ENCODE measurements around the gene REST.
"Not testable (repeated sequence)": the region's sequence is repeated elsewhere in the genome, so short reads cannot be mapped to it uniquely, and the experiment has no call there.

Gene REST

DNA sequence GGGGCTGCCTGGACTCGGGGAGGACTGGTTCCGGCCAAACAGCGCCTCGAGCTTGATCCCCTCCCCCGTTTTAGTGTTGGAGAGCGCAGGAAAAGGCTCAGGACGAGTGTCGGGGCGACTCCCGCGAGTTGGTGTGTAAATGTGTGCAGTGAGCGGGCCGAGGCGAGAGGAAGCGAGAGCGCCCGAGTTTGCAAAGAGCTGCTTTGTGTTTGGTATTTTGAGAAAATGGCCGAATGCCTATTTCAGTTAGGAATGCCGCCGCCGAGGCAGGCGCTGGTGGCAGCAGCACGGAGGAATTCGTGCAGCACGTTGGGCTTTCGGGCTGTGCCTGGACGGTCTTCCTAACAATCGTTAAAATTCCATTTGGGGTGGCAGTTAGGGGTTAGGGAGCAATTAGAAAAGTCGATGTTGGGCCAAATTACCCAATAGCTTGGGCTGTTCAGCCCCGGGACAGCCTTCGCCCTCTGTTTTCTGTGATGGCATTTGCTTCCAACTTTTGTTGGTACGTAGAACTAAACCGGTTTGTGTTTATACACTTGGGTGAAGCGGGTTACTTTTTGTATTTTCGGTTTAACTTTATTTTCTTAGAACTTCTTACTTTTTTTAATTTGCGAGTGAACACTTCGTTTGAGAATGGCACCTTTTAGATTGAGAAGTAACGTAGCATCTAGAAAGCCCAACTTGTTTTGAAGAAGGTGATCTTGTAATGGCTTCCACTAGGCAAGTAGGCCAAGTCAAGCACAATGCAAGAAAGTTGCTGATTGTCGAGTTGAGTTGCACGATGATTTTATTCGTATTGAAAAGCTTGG is 1.6 kb downstream of the REST start:
- peak; percentile 28 to 32 for DNase-seq (ENCODE audit: low read depth in 2 of 2)

- no peak for DNase-seq (ENCODE audit: low read depth in 2 of 2)
Measured at GRCh38 chr4:56910172-56910967, 2.7 kb downstream of the REST start.

DNA sequence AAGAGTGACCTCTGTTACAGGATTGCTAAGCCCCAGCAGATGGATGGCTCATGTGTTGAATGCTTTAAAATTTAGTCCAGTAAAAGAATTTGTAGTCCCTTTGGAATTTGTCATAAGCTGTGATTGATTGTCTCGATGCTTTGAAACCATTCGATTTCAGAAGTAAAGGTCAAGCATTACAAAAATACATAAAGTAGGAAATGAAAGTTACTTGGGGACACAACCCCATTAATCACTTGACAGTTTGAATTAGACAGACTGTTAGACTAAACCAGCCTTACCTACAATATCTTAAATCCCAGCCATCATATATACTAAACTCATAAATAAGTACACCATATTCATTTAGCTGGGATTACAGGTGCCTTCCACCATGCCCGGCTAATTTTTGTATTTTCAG is 6.6 kb downstream of the REST start:
- no peak for DNase-seq (ENCODE audit: low read depth in 2 of 2)

DNA sequence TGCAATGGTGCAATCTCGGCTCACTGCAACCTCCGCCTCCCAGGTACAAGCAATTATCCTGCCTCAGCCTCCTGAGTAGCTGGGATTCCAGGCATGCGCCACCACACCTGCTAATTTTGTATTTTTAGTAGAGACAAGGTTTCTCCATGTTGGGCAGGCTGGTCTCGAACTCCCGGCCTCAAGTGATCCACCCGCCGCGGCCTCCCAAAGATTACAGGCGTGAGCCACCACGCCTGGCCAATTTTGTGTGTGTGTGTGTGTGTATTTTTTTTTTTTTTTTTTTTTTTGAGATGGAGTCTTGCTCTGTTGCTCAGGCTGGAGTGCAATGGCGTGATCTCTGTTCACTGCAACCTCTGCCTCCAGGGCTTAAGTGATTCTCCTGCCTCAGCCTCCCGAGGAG is 7.3 kb downstream of the REST start:
- DNase-seq (ENCODE audit: low read depth in 2 of 2): not testable (repeated sequence)

DNA sequence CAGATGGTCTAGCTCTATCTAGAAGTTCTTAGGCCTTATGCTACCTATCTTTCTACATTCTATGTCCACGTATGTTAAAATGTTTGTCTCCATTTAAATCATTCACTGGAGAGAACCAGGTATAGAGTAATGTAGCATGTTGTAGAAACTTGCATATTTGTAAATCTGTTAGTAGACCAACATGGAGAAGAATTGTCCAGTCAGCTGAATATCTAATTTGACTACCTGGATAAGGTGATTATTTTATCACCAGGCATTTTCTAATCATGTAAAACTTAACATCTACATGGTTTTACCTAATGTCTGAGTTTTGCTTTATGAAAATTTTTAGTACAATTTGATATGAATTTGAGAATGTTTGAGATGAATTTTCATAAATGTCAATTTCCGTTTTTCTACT is 19.5 kb downstream of the REST start:
- DNase-seq (ENCODE audit: low read depth in 2 of 2): no peak

DNA sequence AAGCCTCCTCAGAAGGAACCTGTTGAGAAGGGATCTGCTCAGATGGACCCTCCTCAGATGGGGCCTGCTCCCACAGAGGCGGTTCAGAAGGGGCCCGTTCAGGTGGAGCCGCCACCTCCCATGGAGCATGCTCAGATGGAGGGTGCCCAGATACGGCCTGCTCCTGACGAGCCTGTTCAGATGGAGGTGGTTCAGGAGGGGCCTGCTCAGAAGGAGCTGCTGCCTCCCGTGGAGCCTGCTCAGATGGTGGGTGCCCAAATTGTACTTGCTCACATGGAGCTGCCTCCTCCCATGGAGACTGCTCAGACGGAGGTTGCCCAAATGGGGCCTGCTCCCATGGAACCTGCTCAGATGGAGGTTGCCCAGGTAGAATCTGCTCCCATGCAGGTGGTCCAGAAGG is 22.9 kb downstream of the REST start:
- no peak for DNase-seq (ENCODE audit: low read depth in 2 of 2)

- no peak for DNase-seq (ENCODE audit: low read depth in 2 of 2)
Measured at GRCh38 chr4:56931924-56932323, 24.2 kb downstream of the REST start.

DNA sequence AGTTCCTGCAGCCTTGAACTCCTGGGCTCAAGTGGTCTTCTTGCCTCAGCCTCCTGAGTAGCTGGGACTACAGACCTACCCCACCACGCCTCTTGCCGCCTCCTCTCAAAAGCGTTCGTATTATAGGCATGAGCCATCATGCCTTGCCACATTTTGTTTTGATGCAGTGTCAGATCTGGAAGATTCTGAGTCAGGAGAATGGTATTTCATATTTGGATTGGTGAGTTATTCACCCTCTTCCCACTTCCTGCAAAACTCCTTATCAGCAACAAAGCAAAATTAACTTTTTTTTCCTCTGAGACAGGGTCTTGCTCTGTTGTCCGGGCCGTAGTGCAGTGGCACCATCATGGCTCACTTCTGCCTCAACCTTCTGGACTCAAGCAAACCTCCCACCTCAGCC is 29.6 kb downstream of the REST start:
- DNase-seq (ENCODE audit: low read depth in 2 of 2): no peak

GRCh38 chr4:56939826-56940225 is 32.1 kb downstream of the REST start:
- DNase-seq (ENCODE audit: low read depth in 2 of 2): not testable (repeated sequence)

- DNase-seq (ENCODE audit: low read depth in 2 of 2): no peak
Measured at GRCh38 chr4:56940403-56940802, 32.7 kb downstream of the REST start.

- no peak for DNase-seq (ENCODE audit: low read depth in 2 of 2)
Measured at GRCh38 chr4:56940971-56941370, 33.3 kb downstream of the REST start.

- DNase-seq (ENCODE audit: low read depth in 2 of 2): no peak
Measured at GRCh38 chr4:56941403-56941802, 33.7 kb downstream of the REST start.

DNA sequence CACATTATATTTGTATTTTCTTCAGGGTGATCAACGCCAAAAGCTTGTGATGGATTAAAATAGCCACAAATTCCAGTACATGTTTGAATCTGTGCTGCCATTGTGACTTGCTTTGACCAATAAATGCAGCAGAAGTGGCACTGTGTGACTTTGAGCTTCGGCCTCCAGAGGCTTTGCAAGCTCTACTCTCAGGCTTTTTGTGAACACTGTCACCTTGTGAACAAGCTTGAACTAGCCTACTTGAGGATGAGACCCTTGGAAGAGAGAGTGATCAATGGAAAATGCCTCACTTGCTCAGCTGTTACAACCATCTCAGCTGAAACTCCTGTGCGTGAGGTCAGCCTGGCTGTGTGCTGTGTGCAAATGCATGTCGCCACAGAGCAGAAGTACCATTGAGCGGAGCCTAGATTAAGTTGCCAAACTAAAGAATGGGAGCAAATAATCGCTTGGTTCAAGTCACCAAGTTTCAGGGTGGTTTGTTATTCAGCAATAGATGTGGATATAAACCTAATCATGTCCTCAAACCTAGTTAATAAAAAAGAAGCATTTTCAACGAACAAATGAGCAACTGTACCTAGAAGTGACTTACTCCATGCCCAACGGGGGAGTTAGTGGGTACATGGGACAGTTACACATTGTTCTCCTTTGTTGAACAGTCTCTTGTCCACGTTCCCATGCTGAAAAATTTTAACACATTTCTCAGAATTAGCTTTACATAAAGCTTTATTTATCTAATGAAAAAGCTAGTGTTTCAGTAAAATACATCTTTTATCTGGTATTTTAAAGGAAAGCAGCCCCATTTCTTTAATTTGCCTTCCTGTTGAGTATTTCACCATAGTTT is 46.2 kb downstream of the REST start:
- no peak for DNase-seq (ENCODE audit: low read depth in 2 of 2)

- no peak for DNase-seq (ENCODE audit: low read depth in 2 of 2)
Measured at GRCh38 chr4:56958111-56958517, 50.4 kb downstream of the REST start.

DNA sequence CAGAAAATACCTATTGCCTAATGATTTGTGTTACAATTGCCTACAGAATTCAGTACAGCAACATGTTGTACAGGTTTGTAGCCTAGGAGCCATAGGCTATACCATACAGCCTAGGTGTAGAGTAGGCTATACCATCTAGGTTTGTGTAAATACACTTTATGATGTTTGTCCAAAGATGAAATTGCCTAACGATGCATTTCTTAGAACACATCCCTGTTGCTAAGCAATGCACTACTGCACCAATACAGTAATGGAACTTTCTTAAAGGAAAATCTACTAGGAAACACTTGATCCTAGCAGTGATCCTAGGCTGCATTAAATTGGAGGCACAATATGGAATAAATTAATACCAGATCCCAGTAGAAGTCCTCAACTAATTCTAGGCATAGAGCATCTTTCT is 51.4 kb downstream of the REST start:
- DNase-seq (ENCODE audit: low read depth in 2 of 2): no peak

DNA sequence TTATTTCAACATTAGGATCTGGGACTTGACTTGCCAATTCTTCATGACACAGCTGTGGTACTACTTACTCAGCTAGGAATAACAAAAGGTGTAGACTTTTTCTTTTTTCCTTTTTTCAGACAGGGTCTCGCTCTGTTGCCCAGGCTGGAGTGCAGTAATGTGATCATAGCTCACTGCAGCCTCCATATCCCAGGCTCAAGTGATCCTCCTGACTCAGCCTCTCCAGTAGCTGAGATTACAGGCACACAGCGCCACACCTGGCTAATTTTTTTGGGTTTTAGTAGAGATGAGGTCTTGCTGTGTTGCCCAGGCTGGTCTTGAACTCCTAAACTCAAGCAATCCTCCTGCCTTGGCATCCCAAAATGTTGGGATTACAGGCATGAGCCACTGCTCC is 53.4 kb downstream of the REST start:
- no peak for DNase-seq (ENCODE audit: low read depth in 2 of 2)

DNA sequence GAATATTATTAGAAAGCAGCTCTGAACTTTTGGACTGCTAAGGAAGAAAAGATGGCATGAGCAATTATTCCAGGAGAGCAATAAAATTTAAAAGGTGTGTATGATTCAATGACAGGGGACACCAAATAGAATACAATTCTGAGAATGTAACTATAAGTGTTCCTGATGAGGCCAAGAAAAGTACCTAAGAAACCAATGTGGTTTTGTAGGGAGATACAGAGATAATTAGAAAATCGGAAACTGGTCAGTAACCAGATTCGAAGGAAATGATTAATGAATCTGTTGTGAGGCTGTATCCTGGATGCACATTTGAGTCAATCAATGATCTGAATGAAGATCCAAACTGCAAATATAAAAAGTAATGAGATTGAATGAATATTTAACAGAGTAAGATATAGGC is 63.7 kb downstream of the REST start:
- no peak for DNase-seq (ENCODE audit: low read depth in 2 of 2)

DNA sequence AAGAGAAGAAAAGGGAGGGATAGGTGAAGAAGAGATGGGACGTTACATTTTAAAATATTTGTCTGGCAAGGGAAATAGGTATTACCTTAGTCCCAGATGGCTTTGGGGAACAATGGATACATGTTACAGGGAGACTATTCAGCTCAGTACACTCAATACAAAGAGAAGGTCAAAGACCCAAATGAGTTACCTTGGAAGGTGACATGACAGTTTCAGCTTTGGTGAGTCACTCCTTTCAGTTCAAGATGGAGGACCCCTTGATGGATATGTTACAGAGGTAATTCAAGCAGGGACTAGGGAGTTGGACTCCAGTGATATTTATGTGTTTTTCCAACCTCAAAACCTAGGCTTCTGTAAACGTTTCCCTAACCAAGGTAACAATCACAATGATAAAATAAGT is 64.7 kb downstream of the REST start:
- DNase-seq (ENCODE audit: low read depth in 2 of 2): no peak

GRCh38 chr4:56972809-56973208 is 65.1 kb downstream of the REST start:
- DNase-seq (ENCODE audit: low read depth in 2 of 2): no peak

DNA sequence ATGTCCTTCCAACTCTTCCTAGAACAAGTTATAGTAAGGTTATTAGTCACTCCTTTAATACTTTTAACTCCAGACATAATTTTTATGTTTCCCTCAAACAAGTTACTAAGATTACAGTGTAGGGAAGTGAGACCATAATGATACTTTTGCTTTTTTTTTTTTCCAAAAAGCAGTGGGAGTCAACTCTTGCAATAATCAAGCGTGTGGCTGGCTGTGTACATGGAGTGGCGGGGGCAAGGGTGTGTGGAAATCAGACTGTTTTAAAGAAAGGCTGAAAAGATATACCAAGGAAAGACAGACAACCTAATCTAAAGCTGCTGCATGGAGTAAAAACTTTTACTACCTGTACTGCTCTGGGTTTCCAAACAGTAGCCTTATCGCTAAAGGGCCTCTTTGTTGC is 65.6 kb downstream of the REST start:
- DNase-seq (ENCODE audit: low read depth in 2 of 2): no peak

- no peak for DNase-seq (ENCODE audit: low read depth in 2 of 2)
Measured at GRCh38 chr4:56976283-56976836, 68.7 kb downstream of the REST start.

GRCh38 chr4:56976837-56977320 is 69.2 kb downstream of the REST start:
- DNase-seq (ENCODE audit: low read depth in 2 of 2): peak in 1 of 2 donors; percentile 26
